OCI-M2 (cell line): ENCODE results near the gene PRKG1.

Experiments used
- DNase-seq: peaks from one replicate; lab custom pipeline; 2025; ENCODE audit not compliant: unreplicated experiment; lab: John Stamatoyannopoulos, UW

PRKG1 gene

DNA sequence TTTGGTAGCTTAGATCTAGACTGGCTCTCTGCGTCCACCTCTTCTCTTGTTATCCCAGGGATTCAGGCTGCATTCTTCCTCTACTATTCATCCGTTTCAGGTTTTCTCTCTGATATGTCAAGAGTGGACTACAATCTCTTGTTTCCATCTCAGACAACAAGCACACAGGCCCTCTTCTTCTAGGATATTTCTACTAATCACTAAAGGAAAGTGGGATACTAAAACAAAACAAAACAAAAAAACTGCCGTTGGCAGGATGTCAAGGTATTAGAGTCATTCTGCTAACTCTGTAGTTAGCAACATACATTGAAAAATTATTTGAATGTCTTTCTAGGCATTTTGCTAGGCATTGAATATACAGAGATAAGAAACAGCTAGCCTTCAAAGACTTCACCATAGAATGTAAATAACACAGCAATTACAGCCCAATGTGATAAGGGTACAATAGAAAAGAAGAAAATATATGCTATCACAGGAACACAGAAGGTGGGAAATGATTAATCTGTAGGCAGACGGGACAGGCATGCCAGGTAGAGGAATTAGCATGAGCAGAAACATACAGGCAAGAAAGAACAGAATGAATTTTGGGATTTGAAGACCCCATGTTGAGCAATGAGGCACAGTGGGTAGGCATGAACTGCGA, 414.6 kb downstream of the PRKG1 start:
- no peak for DNase-seq

DNA sequence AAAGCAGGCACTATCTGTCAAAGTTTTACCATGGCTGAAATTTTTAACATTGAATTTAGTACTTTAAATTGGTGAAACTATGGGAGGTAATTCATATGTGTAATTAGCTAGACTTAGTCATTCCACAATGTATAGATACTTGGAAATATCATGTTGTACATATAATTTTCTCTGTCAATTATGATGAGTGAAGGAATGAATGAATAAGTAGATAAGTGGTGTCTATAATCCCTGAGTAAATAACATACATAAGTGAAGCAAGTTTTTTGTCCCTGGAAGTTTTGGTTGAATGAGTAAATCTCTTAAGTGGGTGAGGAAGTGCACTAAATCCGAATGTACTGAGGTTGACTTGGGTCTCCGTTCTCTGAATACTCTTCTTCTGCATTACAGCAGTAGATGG, 424.1 kb downstream of the PRKG1 start:
- no peak for DNase-seq

DNA sequence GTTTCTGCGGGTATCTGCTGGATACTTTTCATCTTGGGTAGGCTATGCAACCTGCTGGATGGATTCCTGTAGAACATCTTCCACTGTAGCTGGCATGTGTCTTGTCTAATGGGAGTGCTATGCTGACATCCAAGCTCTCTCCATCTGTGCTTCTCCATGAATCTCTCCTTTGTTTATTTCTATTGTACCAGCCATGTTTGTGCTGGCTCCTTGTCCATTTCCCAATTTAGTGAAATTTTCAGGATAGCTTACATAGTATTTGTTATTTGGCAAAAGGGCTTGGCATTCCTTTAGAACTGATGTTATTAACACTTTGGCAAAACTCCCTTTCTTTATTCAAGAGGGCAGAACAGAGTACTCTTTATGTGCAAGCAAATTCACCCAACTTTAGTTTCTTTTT, 427.1 kb downstream of the PRKG1 start:
- no peak for DNase-seq

DNA sequence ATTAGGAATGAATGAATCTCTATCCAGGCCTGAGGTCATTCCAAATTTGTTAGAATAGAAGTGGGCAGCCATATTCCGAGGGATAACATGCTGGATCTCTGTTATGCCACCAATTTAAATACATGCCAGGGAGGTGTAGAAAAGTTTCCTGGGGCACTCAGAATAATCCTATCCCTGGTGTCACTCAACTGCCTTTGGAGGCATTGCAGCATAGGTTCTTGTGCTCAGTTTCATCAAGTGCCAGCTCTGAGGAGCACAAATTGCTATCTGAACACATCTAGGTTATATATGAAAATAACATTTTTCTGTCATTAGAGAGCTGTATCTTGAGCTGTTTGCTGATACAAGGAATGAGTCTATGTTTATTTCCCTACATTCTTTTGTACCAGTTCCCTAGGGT, 427.8 kb downstream of the PRKG1 start:
- no peak for DNase-seq

DNA sequence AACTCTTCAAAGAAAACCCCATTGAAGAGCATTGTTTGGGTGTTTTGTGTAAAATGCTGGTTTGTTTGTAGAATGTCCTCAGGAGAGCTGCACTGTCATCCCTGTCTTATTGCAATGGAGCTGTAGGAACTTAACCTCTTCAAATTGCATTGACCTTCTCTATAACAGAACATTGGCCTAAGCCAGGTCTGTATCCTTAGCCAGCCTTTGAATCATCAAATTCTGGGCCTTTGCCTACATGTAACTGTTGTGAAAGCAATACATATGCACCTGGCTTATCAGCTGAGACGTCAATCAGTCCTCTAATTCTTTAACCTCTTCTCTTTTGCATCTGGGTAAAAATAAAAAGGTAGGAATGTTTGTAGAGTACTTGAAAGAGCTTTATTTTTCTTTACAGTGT, 429.1 kb downstream of the PRKG1 start:
- DNase-seq, result no peak

DNA sequence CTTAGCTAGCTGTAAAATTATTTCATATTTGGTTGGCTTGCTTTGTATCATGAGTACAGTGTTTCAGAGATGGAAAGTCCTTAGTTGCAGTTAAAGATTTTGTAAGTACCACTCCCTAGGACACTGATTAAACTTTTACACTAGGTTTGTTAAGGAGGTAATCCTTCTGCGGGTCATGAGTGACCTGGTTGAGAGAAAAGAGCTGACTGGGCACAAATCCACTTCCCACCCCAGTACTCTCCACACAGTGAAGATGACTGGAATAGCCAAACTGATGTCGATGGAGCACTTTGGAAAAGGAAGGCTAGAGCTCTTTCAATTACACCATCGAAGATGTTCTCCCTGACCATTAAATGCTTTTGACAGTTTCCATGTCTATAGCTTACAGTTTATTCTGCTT, 433.2 kb downstream of the PRKG1 start:
- DNase-seq, result no peak

DNA sequence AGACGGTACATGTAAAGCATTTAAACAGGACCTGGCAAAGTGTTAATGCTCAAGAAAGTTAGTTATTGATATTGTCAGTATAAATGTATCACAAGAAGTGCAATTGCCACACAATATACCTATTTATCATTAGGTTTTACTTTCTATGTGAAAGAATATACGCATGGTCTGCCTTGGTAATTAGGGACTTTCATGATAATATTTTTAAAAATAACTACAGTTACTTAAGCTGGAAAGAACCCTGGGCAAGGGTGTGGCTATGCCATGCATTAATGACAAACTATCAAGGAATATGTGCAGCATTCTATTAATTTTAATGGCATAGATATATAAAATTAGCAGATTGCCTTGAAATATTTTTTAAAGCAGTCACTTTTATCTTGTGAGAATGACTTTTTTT, 433.9 kb downstream of the PRKG1 start:
- DNase-seq, result no peak

DNA sequence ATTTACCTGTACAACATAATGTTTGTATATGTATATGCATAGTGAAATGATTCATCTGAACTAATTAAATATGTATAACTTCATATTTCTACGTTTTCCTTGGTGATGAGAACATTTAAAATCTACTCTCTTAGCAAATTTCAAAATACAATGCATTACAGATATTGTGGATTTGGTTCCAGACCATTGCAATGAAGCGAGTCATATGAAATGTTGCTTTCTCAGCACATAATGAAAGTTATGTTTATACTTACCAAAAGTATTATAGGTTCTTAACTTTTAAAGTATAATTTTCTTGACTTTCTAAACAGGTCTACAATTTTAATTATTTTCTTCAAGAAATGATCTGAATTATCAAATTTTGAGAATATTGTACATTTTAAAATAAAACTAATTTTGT, 435.9 kb downstream of the PRKG1 start:
- no peak for DNase-seq

DNA sequence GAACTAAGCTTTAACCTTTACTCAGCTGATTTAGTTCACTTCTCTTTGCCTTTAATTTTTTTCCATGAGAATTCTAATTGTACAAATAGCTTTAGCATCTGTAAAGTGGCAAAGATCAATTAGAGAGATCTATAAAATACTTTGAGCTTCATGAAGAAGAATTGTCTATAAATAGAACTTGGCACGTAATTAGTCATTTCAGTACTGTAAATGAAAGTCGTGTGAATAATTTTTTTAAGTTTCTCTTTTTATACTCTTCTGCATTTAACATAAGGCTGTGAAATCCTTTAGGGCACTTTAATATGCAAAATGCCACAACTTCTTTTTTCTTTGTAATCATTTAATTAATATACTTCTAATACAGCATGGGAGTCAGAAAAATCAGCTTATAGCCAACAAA, 447.3 kb downstream of the PRKG1 start:
- DNase-seq, result no peak

DNA sequence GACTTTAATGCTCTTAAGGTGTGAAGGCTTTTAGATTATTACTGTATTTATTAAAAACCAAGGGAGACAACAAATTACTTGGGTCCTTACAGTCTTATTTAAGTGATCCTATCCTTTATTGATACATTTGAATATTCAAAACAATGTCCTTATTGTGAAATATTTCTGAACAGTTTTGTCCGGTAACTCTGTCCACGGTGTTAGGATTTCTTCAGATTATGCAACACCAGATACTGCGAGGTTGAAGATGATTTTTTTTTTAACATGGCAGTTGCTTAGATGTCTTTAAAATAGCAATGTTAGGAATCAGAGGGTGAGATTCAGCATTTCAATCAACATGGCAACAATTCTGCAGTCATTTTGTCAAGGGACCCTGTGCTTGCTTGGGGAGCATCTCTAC, 448.6 kb downstream of the PRKG1 start:
- no peak for DNase-seq

DNA sequence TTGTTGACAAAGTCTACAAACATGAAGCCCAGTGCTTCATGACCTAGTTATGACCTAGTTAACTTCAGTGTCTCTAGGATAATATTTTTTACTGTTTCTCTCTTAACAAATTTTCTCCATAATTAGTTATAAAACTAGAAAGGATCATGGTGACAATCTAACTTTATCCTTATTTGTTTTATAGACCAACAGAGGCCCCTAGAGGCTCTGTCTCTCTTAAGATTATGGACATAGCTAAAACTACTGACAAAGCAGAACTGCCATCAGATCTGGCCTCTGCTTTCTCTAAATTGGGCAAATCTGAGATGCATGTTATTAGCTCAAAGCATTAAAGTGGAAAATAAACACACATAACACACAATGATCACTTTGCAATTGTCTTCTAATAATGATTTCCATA, 449.2 kb downstream of the PRKG1 start:
- no peak for DNase-seq

DNA sequence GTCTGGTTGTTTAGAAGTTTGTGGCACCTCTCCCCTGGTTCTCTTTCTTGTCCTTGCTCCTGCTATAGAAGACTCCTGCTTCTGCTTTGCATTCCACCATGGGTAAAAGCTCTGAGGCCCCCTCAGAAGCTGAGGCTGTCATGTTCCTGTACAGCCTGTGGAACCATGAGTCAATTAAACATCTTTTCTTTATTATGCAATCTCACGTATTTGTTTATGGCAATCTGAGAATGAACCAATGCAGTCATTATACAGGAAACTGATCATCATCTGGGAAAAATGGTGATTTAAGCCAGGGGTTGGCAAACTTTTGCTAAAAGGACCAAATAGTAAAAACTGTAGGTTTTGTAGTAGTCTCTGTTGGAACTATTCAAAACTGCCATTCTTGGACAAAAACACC, 449.8 kb downstream of the PRKG1 start:
- no peak for DNase-seq

DNA sequence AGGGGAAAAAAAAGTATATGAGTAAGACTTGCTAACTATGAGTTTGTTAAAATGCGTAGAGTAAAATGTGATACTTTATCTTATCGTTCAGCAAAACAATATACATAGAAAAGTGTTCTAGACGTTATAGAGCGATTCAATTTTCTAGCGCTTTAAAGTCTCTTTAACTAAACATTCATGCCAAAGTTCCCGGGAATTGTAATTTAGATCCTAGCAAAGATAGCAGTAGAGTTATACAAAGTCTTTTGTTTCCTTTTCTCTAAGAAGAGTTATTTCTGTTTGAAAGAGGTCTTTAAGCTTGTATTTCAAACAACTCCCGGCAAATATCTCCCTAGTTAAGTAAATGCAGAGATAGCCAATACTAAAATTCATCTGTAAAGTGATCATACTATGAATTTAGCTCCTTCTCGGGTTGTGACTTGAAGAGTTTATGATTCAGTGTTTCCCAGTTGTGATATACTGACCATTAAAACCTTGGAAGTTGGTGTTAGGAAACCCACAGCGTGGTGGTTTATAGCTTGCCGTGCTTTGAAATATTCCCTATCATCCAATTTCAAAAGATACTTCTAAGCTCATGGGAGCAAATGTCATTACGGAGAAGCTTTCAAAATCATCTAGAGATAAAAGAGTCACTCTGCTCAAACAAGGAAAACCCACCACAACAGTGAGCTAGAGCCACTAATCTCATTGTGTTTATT, 453.4 kb downstream of the PRKG1 start:
- DNase-seq, result no peak

DNA sequence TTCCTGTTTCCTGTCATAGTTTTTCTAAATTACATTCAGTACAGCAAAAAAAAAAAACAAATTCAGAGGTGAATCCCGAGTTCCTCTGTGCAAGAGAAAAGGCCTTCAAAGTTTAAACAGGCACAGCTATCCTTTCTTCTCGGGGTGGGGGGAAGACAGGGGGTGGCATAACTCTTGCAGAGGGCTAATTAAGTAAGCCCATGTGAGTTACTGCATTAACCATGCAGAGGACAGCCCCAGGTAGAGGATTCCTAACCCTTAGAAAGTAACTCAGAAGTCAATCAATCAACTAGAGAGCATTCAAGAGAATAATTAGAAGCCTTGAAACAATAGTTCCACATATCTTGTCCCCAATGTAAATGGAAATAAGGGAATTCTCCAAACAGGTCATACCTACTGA, 454.2 kb downstream of the PRKG1 start:
- no peak for DNase-seq

DNA sequence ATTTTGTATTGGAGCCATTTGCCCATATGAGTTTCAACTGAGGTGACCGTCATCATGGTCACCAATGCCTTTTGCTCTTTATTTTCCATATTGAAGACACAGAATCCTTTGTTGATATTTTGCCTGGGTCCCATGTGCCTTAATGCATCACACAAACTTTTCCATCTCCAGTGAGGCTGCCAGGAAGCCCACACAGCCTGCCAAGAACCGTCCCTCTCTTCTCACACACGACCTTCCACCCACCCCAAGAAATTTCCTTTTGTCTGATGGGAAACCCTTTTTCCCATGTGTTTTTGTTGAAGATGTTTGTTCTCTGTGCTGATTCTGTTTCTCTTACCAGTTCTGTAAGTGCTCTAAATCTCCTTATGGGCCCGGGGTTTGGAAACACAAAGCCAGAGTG, 456.3 kb downstream of the PRKG1 start:
- DNase-seq, result no peak

DNA sequence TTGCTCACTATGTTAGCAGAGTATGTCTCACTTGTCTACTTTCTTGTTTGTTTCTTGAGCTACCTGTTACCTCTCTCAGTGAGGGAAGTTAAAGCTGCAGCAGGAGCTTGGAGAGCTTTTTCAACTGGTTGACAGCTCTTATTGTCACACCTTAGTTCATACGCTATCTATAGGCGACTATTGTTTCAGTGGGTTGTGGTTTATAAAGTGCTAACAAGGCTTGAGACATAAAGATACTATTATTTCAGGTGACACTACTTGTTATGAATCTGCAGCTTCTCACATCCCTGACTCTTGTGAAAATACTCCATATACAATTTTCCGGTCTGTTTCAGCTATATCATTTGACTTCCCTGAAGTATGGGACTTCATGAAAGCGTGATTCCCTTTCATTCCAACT, 457.8 kb downstream of the PRKG1 start:
- DNase-seq, result no peak

DNA sequence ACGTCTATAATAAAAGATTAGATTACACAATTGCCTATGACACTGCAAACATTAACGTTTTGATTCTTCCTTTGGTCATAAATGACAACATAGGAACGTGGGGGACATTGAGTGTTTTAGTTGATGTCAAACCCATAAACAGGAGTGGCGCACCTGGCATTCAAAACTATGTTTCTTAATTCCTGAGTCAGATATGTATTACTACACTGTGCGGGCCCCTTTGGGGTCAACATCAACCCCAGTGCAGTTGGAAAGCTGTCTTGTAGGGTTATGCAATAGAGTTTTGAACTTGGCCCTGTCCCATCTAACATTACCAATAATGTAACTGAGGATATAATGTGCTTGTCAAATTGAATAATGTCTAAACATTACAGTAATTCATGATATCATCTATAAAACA, 468.6 kb downstream of the PRKG1 start:
- no peak for DNase-seq

DNA sequence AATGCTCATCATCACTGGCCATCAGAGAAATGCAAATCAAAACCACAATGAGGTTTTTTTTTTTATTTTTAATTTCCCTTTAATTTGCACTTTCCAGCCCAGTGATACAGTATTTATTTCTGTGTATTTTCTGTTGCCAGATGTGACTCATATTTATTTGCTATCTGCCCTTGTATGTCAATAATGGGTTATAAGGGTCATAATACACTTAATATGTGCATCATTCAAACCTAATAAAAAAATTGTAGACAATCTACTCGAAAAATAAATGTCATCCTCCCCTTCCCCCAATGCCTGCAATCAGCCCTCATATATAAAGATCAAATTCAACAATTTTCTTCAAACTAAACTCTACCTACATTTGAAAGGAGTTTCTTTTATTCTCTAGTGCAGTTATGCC, 470.6 kb downstream of the PRKG1 start:
- DNase-seq, result no peak

DNA sequence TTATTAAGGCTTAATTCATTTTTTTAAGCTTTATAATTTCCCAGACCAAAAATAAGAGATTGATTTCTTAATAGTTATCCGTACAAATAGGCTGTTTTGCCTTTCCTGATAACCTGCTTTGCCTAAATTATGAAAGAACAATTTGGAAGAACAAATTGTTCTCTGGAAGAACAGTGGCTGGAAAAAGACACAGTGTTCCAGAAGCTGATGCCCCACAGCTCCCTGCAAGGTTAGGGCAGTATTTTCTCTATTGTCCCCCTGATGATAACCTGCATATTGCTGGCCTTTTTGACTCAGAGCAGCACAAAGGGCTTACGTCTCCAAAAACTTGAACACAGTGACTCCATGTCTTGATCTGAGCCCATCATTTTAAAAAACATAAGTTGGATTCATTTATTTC, 473.7 kb downstream of the PRKG1 start:
- no peak for DNase-seq

DNA sequence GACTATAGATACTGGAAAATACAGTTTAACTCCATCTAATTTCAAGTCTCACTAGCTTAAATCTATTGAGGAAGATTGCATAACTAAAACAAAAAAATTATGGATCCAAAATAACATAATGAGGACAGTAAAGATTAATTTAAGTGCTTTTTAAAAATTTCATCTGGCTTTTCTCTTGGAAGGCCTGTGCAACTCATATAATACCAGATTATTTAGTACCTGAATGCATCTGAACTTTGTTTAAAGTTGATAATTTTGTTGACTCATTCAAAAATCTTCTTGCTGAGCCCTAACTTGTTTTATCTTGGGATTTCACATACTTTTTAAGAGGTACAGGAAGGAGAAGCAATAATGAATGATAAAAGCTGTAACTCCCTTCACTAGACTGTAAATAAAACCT, 478.6 kb downstream of the PRKG1 start:
- no peak for DNase-seq

DNA sequence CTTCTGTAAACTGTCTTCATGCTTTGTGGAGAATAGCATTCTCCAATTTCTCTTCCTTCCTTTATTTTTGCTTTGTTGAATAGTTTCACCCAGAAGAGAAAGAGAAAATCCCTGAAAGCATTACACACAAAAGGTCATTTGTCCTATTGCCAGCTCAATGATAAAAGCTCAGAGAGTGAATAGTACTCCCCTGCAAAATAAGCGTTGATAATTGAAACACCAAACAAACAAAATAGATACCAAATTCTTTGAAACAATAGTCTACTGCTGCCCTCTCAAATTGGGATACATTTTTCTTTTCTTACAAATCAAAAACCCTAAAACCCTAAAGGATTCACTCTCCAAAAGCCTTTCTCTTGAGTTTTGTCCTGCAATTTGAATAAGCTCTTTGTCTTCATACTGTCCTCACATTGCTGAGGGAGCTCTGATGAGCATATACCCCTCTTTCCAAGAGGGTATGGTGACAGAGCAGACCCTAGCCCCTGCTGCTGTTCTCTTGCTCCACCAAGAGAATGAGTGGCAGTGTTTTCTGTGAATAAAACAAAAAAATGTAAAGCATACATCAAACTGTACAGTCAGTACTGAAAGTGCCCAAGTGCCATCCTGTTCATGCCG, 490.7 kb downstream of the PRKG1 start:
- no peak for DNase-seq

DNA sequence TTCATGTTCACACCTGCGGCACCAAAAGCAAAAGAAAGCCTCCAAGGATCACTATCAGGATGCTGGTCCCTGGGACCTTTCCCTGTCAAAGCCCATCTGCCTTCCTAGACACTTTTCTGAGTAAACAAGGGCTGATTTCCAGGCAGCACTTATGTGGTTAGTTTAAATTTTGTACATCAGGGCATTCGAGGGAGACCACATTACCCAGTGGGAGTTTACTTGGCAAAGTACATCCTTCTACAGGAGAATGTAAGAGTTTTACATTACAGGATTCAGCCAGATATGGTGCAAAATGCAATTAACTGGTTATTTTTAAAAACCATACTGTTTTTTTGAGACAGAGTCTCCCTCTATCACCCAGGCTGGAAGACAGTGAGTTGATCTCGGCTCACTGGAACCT, 493.0 kb downstream of the PRKG1 start:
- DNase-seq, result no peak

DNA sequence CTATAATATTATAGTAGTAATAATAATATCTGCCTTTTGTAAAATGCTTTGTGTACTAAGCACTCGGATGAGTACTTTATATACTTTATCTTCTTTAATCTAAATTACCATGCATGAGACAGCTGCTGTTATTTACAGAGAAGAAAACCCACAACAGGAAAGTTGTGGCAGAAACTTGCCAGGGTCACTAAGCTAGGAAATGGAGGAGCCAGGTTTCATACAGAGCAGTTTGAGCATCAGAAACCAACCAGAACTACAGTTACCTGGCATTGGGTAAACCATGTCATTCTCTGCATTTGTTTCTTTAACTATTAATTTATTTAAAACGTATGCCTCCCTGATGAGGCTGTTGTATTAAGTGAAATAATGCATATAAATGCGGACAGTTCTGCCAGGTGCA, 495.2 kb downstream of the PRKG1 start:
- no peak for DNase-seq
